ENCODE measurements around the gene LRCH4.

LRCH4 gene

GRCh38 chr7:100598425-100598824 is 12.5 kb upstream of the LRCH4 start:
- H3K4me3 ChIP-seq (replicated peaks; ENCODE audit: low read depth, low read length) = no peak overlapping the region
- DNase-seq (ENCODE audit: low read depth) = no peak
- TF ChIP-seq CTCF (IDR thresholded peaks at IDR 0.05; ENCODE audit: low read length, missing control alignments) = no peak

GRCh38 chr7:100595188-100595587 is 9.3 kb upstream of the LRCH4 start:
- no peak overlapping the region for H3K4me3 ChIP-seq (replicated peaks; ENCODE audit: low read depth, low read length)
- no peak for TF ChIP-seq CTCF (IDR thresholded peaks at IDR 0.05; ENCODE audit: low read length, missing control alignments)
- no peak for DNase-seq (ENCODE audit: low read depth)

- no peak overlapping the region for H3K4me3 ChIP-seq (replicated peaks; ENCODE audit: low read depth, low read length)
- no peak for DNase-seq (ENCODE audit: low read depth)
- no peak for TF ChIP-seq CTCF (IDR thresholded peaks at IDR 0.05; ENCODE audit: low read length, missing control alignments)
These were observed 5.7 kb upstream of the LRCH4 start for GRCh38 chr7:100591596-100591995.

- peak overlapping the region; percentile 19 for H3K4me3 ChIP-seq (replicated peaks; ENCODE audit: low read depth, low read length)
- peak; percentile 28 for DNase-seq (ENCODE audit: low read depth)
- no peak for TF ChIP-seq CTCF (IDR thresholded peaks at IDR 0.05; ENCODE audit: low read length, missing control alignments)
These were observed 4.3 kb upstream of the LRCH4 start for GRCh38 chr7:100590077-100590737.

GRCh38 chr7:100589341-100589947 is 3.5 kb upstream of the LRCH4 start:
- H3K4me3 ChIP-seq (replicated peaks; ENCODE audit: low read depth, low read length) = no peak overlapping the region
- no peak for TF ChIP-seq CTCF (IDR thresholded peaks at IDR 0.05; ENCODE audit: low read length, missing control alignments)
- no peak for DNase-seq (ENCODE audit: low read depth)

- peak; percentile 45 for DNase-seq (ENCODE audit: low read depth)
- TF ChIP-seq CTCF (IDR thresholded peaks at IDR 0.05; ENCODE audit: low read length, missing control alignments) = peak; percentile 46
- H3K4me3 ChIP-seq (replicated peaks; ENCODE audit: low read depth, low read length) = no peak overlapping the region
These were observed 2.5 kb upstream of the LRCH4 start for GRCh38 chr7:100588438-100588837.
